K562 (cell line): Measurements from ENCODE around the gene SEBOX. TPM values are rescaled to one million over a fixed set of nuclear protein-coding genes. Genes with fewer than 3 reads are reported as not detected.
A peak's percentile ranks its signal among the peaks of the same experiment; 100 is the strongest.

ENCODE experiments used
- CBX5 ChIP-seq: IDR thresholded peaks from 2 replicates; pipeline ENCODE4 v1.6.1; 2014; ENCODE audit warnings: low read depth, borderline replicate concordance
- CGGBP1 ChIP-seq: fragments of 250-450 bp; sonication (Bioruptor Pico); IDR thresholded peaks from 2 replicates; pipeline ENCODE4 v1.9.0; 2021; ENCODE audit warnings: mild to moderate bottlenecking
- CTCF ChIP-seq, 3 experiments: IDR thresholded peaks in 2 of 3; conservative IDR thresholded peaks in 1 of 3; 2 replicates each; pipeline ENCODE4 v1.5.1; 2011 to 2012; ENCODE audit warnings: low read length in 3 of 3, mild to moderate bottlenecking in 3 of 3, control low read depth in 2 of 3, improper control_type of control experiment in 1 of 3, inconsistent platforms in 1 of 3, low read depth in 1 of 3, mixed read lengths in 1 of 3, moderate library complexity in 1 of 3; ENCODE audit not compliant: insufficient read depth in 2 of 3
- DIDO1 ChIP-seq: fragments of 450-650 bp; IDR thresholded peaks from 2 replicates; pipeline ENCODE4 v1.6.1; 2016; ENCODE audit warnings: low read depth, missing biosample characterization, missing genetic modification characterization
- GABPB1 ChIP-seq: sonication (generic); formaldehyde crosslinking; IDR thresholded peaks from 2 replicates; pipeline ENCODE4 v1.8.0; 2022; ENCODE audit warnings: mild to moderate bottlenecking, missing genetic modification reagents
- GTF2B ChIP-seq: IDR thresholded peaks from 2 replicates; pipeline ENCODE4 v1.6.1; 2011; ENCODE audit not compliant: insufficient read length; ENCODE audit errors: extremely low read depth
- KDM5B ChIP-seq: fragments of 200-600 bp; sonication (generic); IDR thresholded peaks from 2 replicates; pipeline ENCODE4 v1.6.1; 2012; ENCODE audit warnings: low read depth, mild to moderate bottlenecking, moderate library complexity, low read length, control low read depth, inconsistent platforms; ENCODE audit not compliant: insufficient replicate concordance
- NR4A1 ChIP-seq, 2 experiments: fragments of 250-450 bp in 1 of 2; fragments of 450-650 bp in 1 of 2; sonication (Bioruptor Pico) in 1 of 2; IDR thresholded peaks; 2 replicates each; pipeline versions ENCODE4 v1.4.0 to v1.6.1; 2016 to 2020; ENCODE audit warnings: mild to moderate bottlenecking in 2 of 2, missing compliant biosample characterization in 1 of 2, missing genetic modification characterization in 1 of 2, moderate library complexity in 1 of 2
- POLR2A ChIP-seq: fragments of 450-650 bp; conservative IDR thresholded peaks from 2 replicates; pipeline ENCODE4 v1.6.1; 2016
- POLR2AphosphoS5 ChIP-seq: IDR thresholded peaks from 2 replicates; pipeline ENCODE4 v1.6.1; 2011; ENCODE audit warnings: mild to moderate bottlenecking, low read depth, low read length, moderate library complexity; ENCODE audit not compliant: control insufficient read depth, insufficient read depth
- PTRF ChIP-seq: fragments of 450-650 bp; IDR thresholded peaks from 2 replicates; pipeline ENCODE4 v1.6.1; 2016; ENCODE audit warnings: mild to moderate bottlenecking, missing genetic modification characterization, missing compliant biosample characterization
- SMARCA5 ChIP-seq: fragments of 450-650 bp; IDR thresholded peaks from 2 replicates; pipeline ENCODE4 v1.6.1; 2016
- SP1 ChIP-seq: sonication (generic); formaldehyde crosslinking; IDR thresholded peaks from 2 replicates; pipeline ENCODE4 v1.8.1; 2022; ENCODE audit warnings: mild to moderate bottlenecking, missing genetic modification reagents
- TFAM ChIP-seq: fragments of 250-450 bp; sonication (Bioruptor Pico); conservative IDR thresholded peaks from 2 replicates; pipeline ENCODE4 v1.5.0; 2021; ENCODE audit warnings: mild to moderate bottlenecking, moderate library complexity
- WHSC1 ChIP-seq: IDR thresholded peaks from one replicate; pipeline ENCODE4 v1.6.1; 2012; ENCODE audit warnings: low read length, control low read depth, inconsistent platforms
- ZBTB9 ChIP-seq: fragments of 450-650 bp; formaldehyde crosslinking; IDR thresholded peaks from 2 replicates; pipeline ENCODE4 v1.4.0; 2020; ENCODE audit warnings: mild to moderate bottlenecking, moderate library complexity
- ZNF324 ChIP-seq: fragments of 250-450 bp; sonication (Bioruptor Pico); IDR thresholded peaks from 2 replicates; pipeline ENCODE4 v1.4.0; 2020; ENCODE audit warnings: mild to moderate bottlenecking
- ZNF717 ChIP-seq: fragments of 250-450 bp; sonication (Bioruptor Pico); IDR thresholded peaks from 2 replicates; pipeline ENCODE4 v1.5.0; 2021
- ZNF75A ChIP-seq: fragments of 450-650 bp; formaldehyde crosslinking; IDR thresholded peaks from 2 replicates; pipeline ENCODE4 v1.4.0; 2020; ENCODE audit warnings: mild to moderate bottlenecking
- ZNF76 ChIP-seq: fragments of 250-450 bp; sonication (Bioruptor Pico); IDR thresholded peaks from 2 replicates; pipeline ENCODE4 v1.4.0; 2020; ENCODE audit warnings: mild to moderate bottlenecking, moderate library complexity, borderline replicate concordance
- ZNF778 ChIP-seq: fragments of 450-650 bp; formaldehyde crosslinking; IDR thresholded peaks from 2 replicates; pipeline ENCODE4 v1.4.0; 2020; ENCODE audit warnings: mild to moderate bottlenecking, moderate library complexity
- ZNF785 ChIP-seq: fragments of 250-450 bp; sonication (Bioruptor Pico); IDR thresholded peaks from 2 replicates; pipeline ENCODE4 v1.4.0; 2020; ENCODE audit warnings: mild to moderate bottlenecking
- polyA plus RNA-seq, 8 experiments: library from polyadenylated mRNA; depleted of rRNA in 4 of 8; stranded (reverse) in 5 of 8; unstranded in 3 of 8; fragments of >200 nt; fragmentation: Nextera tagmentation in 2 of 8; fragmentation: Illumina TruSeq in 1 of 8; extraction: Ambion mirVana in 2 of 8; extraction: Trizol in 1 of 8; gene quantifications; 2 replicates each; pipeline versions ENCODE4 v1.2.1 to v1.2.3, GENCODE V29; 2011 to 2014; ENCODE audit warnings: inconsistent platforms in 1 of 8, missing spikeins in 1 of 8
- total RNA-seq, 7 experiments: library from RNA; depleted of rRNA in 6 of 7; stranded (reverse); fragments of >200 nt in 6 of 7; fragmentation: Illumina TruSeq in 2 of 7; extraction: Trizol in 2 of 7; gene quantifications; 2 replicates each; pipeline versions ENCODE4 v1.2.1 to v1.2.3, GENCODE V29; 2011 to 2021; ENCODE audit warnings: low replicate concordance in 1 of 7

SEBOX gene
- total and polyA plus RNA-seq, 9 of the 15 experiments (the other 6 are each of a cell fraction or from before 2014, with no cell fraction given), result not detected

GRCh38 chr17:28318759-28319597, 46.0 kb downstream of the SEBOX start, which contains the start of gene TMEM97 (continued):
- TF ChIP-seq CTCF (IDR thresholded peaks at IDR 0.05 in 2 of 3, conservative IDR thresholded peaks at IDR 0.05 in 1 of 3; ENCODE audit: insufficient read depth in 2 of 3, low read depth in 1 of 3, low read length in 3 of 3), result no peak; a peak in 1 of 6 replicates
- TF ChIP-seq SMARCA5, result no peak; the same call in 1 of the 2 replicates
- peak; percentile 93 for TF ChIP-seq POLR2A
- peak; percentile 63; the same call in 1 of the 2 replicates for TF ChIP-seq CGGBP1 (CRISPR knock-in tag)
- TF ChIP-seq SP1 (CRISPR knock-in tag), result peak; percentile 88
- TF ChIP-seq KDM5B, result peak; percentile 49
- no peak for TF ChIP-seq PTRF
- 0 out of 2 replicates have a peak, but pooled peaks have one; percentile 50 for TF ChIP-seq GABPB1 (CRISPR knock-in tag)
- no peak for TF ChIP-seq DIDO1 (tag)
- no peak for TF ChIP-seq CBX5
- no peak for TF ChIP-seq WHSC1
- TF ChIP-seq ZNF324 (CRISPR knock-in tag), result no peak
- no peak for TF ChIP-seq ZNF76 (CRISPR knock-in tag)
- no peak for TF ChIP-seq ZNF778 (CRISPR knock-in tag)
- TF ChIP-seq ZBTB9, result 0 out of 2 replicates have a peak, but pooled peaks have one; percentile 8
- TF ChIP-seq NR4A1 (CRISPR knock-in tag; IDR thresholded peaks at IDR 0.05), result no peak
- TF ChIP-seq NR4A1 (tag; IDR thresholded peaks at IDR 0.05), result no peak
- no peak for TF ChIP-seq ZNF75A (CRISPR knock-in tag)
- peak; percentile 51; the same call in 1 of the 2 replicates for TF ChIP-seq POLR2AphosphoS5
- no peak for TF ChIP-seq GTF2B
- TF ChIP-seq ZNF717 (CRISPR knock-in tag), result no peak
- TF ChIP-seq TFAM, result no peak
- TF ChIP-seq ZNF785 (CRISPR knock-in tag), result no peak
